Activated CD8-positive, alpha-beta T cell treated with anti-CD3 and anti-CD28 coated beads for 36 hours (primary cell): ENCODE measurements around the gene ERC2. TPM values are rescaled to one million over a fixed set of nuclear protein-coding genes. Genes with fewer than 3 reads are reported as not detected.

Source experiments
- ATAC-seq: fragments of 200-7000 bp; cut with Tn5 transposase; one replicate; pipeline ENCODE4 v1.10.0; 2021; ENCODE audit warnings: mild to moderate bottlenecking, moderate library complexity
- CTCF ChIA-PET: fragments of 350-600 bp; sonication (Branson Sonifier 250); formaldehyde crosslinking; loops from one replicate; lab custom pipeline; 2021; ENCODE audit warnings: antibody characterized with exemption; lab: Charles Lee
- POLR2A ChIA-PET: fragments of 350-600 bp; sonication (Branson Sonifier 250); formaldehyde crosslinking; loops from one replicate; lab custom pipeline; 2021; ENCODE audit warnings: antibody characterized with exemption; lab: Charles Lee
- DNase-seq: peaks from one replicate; pipeline ENCODE4 v3.0.0-alpha.2; 2020
- H3K27ac Mint-ChIP-seq: one replicate; pipeline ENCODE4 v1.8.0; 2021; ENCODE audit warnings: mild to moderate bottlenecking, mixed read lengths
- H3K27me3 Mint-ChIP-seq: one replicate; pipeline ENCODE4 v1.8.0; 2021; ENCODE audit warnings: mixed read lengths
- H3K36me3 Mint-ChIP-seq: one replicate; pipeline ENCODE4 v1.8.0; 2021; ENCODE audit warnings: low read depth, mixed read lengths
- H3K4me1 Mint-ChIP-seq: one replicate; pipeline ENCODE4 v1.8.0; 2021; ENCODE audit warnings: low read depth, mixed read lengths
- H3K4me3 Mint-ChIP-seq: one replicate; pipeline ENCODE4 v1.8.0; 2021; ENCODE audit warnings: mild to moderate bottlenecking, moderate library complexity, mixed read lengths
- H3K9me3 Mint-ChIP-seq: one replicate; pipeline ENCODE4 v1.8.0; 2021; ENCODE audit warnings: mixed read lengths
- intact Hi-C: fragments of 100-400 bp; cut with micrococcal nuclease; formaldehyde crosslinking; loops from one replicate; pipeline ENCODE4 v1.10.0; 2022
- total RNA-seq, 2 experiments: library from RNA; stranded (reverse); gene quantifications; one replicate each; pipeline ENCODE4 v1.2.3, GENCODE V29; 2021
- TF ChIP-seq, protein P1 (sequence below): fragments of 200-600 bp; IDR thresholded peaks from one replicate; pipeline ENCODE4 v1.8.0; 2022; ENCODE audit warnings: antibody characterized with exemption, mild to moderate bottlenecking

Gene ERC2
- total RNA-seq, 2 experiments from 2014 or later: 0.18 to 0.52 TPM

DNA sequence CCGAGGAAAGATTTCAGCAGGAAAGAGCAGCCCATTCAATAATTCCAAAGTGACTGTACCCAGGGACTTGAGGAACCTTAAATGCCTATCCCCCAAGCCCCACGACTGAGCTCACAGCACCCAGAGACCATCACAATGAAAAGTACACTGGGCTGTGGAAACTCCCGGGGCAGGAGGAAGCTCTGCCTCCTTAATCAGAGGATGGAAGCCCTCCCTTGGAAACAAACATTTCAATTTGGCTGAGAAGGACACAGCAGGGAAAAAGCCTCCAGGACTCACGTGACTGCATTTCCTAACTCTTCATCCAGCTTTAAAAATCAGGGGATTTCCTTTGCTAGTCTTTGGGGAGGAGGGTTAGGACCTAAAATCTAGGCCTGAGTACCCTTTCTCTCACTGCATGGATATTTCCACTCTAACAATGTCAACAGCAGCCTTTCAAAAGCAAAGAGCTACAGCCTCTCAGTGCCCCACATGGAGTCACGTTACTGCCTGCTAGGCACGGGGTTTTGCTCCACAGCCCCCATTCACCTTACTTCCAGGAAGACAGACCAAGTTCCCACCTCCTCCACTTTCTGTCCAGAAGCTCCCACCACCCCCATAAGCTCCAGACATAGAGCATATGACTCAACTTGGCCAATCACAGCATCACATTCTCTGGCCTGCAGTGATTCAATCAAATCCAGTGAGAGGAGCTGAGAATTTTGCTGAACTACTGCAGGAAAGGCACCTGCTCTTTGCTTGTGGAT is 912.2 kb downstream of the ERC2 start:
- TF ChIP-seq, protein P1, sequence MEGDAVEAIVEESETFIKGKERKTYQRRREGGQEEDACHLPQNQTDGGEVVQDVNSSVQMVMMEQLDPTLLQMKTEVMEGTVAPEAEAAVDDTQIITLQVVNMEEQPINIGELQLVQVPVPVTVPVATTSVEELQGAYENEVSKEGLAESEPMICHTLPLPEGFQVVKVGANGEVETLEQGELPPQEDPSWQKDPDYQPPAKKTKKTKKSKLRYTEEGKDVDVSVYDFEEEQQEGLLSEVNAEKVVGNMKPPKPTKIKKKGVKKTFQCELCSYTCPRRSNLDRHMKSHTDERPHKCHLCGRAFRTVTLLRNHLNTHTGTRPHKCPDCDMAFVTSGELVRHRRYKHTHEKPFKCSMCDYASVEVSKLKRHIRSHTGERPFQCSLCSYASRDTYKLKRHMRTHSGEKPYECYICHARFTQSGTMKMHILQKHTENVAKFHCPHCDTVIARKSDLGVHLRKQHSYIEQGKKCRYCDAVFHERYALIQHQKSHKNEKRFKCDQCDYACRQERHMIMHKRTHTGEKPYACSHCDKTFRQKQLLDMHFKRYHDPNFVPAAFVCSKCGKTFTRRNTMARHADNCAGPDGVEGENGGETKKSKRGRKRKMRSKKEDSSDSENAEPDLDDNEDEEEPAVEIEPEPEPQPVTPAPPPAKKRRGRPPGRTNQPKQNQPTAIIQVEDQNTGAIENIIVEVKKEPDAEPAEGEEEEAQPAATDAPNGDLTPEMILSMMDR: no peak
- ChIA-PET POLR2A (no interaction called here), CTCF (no interaction called here)
- Mint-ChIP-seq H3K27ac (no peak overlapping the region), H3K4me3 (no peak overlapping the region), H3K27me3 (no peaks in the 10 kb centered on the region), H3K4me1 (no peaks in the 10 kb centered on the region), H3K9me3 (peaks cover 1% of the 10 kb centered on the region), H3K36me3 (no peaks in the 10 kb centered on the region)
- intact Hi-C loops: no loop called here
- ATAC-seq: no peak
- no peak for DNase-seq

DNA sequence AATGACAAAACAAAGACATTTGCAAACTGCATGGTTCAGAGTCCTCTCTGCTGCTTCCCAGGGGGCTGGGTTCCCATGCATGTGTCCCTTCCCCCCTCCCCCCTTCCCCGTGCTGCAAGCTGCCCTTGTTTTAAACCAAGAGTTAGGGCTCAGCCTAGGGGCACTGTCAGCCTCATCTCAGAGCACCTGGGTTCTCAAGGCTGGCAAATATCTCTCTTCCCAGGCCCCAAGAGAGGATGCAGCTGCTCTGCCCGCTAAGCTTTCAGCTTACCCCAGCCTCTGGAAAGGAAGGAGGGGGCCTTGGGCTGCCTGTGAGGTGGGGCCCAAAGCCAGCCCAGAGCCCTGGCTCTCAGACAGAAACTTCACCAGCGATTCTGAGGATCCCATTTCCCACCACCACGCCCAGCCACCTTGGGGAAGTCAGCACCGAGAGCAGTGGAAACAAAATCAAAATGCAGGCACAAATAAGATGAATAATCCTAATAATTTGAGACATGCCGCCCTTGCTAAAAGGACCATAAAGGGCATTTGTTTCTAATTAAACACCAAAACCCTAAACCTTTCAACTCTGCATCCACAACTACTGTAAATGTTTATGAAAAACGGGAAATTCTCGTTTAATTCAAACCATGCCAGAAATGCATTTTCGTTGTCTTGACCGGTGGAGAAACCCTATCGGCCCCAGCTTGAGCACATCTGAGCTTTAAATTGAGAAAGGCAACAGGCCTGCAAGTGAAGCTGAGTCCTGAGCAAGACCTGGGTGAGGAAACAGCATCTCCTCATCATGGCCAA is 913.4 kb downstream of the ERC2 start:
- H3K4me1 Mint-ChIP-seq: no peaks in the 10 kb centered on the region
- DNase-seq: no peak
- no peak overlapping the region for H3K27ac Mint-ChIP-seq
- no peak for ATAC-seq
- TF ChIP-seq, protein P1: no peak
- H3K36me3 Mint-ChIP-seq: no peaks in the 10 kb centered on the region
- H3K4me3 Mint-ChIP-seq: no peak overlapping the region
- ChIA-PET CTCF (no interaction called here), POLR2A (interaction anchor here (0.6 kb wide), 1 partner anchor 41 kb away, joined by 3 read pairs; no protein-coding TSS in a partner anchor)
- intact Hi-C loops: no loop called here
- H3K9me3 Mint-ChIP-seq: peaks cover 1% of the 10 kb centered on the region
- no peaks in the 10 kb centered on the region for H3K27me3 Mint-ChIP-seq

DNA sequence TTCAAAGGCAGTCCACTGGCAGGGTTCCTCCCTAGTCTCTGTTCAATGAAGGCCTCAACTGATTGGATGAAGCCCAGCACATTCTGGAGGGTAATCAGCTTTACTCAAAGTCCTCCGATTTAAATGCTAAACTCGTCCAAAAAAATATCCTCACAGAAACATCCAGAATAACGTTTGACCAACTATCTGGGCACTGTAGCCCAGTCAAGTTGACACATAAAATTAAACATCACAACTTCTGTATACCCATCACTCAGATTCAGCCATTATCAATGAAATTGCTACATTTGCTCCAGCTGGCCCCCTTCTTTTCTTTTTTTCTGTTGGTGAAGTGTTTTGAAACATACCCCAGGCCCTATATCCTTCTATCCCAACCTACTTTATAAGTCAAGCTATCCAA is 916.6 kb downstream of the ERC2 start:
- Mint-ChIP-seq H3K9me3 (peaks cover 1% of the 10 kb centered on the region), H3K27ac (no peak overlapping the region), H3K27me3 (no peaks in the 10 kb centered on the region), H3K4me3 (no peak overlapping the region), H3K36me3 (no peaks in the 10 kb centered on the region), H3K4me1 (no peaks in the 10 kb centered on the region)
- ChIA-PET POLR2A (no interaction called here), CTCF (no interaction called here)
- intact Hi-C loops: no loop called here
- DNase-seq (no peak), ATAC-seq (no peak)
- TF ChIP-seq, protein P1: no peak

DNA sequence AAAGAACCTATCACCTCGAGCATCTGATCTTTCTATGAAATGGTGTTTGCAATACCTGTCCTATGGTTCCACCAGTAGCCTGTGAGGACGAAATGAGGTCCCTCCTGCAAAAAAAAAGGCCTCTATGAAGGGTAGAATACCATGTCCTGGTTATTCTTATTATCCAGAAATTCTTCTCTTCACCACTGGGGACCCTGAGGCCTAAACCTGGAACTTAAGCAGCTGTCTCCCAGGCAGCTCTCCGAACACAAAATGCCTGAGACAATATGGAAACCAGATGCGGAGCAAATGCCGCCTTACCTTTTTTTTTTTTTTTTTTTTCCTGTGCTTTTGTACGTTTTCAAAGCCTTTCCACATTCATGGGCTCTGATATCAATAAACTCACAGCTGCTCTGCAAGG is 919.1 kb downstream of the ERC2 start:
- H3K27ac Mint-ChIP-seq: no peak overlapping the region
- TF ChIP-seq, protein P1: no peak
- no peaks in the 10 kb centered on the region for H3K36me3 Mint-ChIP-seq
- no peak overlapping the region for H3K4me3 Mint-ChIP-seq
- DNase-seq (no peak), ATAC-seq (no peak)
- no peaks in the 10 kb centered on the region for H3K4me1 Mint-ChIP-seq
- peaks cover 1% of the 10 kb centered on the region for H3K9me3 Mint-ChIP-seq
- CTCF ChIA-PET: no interaction called here
- POLR2A ChIA-PET: interaction anchor here (0.7 kb wide), 1 partner anchor 543 kb away, joined by 4 read pairs; no protein-coding TSS in a partner anchor
- H3K27me3 Mint-ChIP-seq: no peaks in the 10 kb centered on the region
- intact Hi-C loops: no loop called here
